GM19035 (cell line): ENCODE measurements around the gene KCNJ15.

Source experiments
- ATAC-seq: cut with Tn5 transposase; IDR thresholded peaks from one replicate; pipeline ENCODE4 v1.9.1; 2021; ENCODE audit not compliant: unreplicated experiment

Gene KCNJ15

GRCh38 chr21:38297194-38297631 is 40.4 kb downstream of the KCNJ15 start:
- no peak for ATAC-seq

DNA sequence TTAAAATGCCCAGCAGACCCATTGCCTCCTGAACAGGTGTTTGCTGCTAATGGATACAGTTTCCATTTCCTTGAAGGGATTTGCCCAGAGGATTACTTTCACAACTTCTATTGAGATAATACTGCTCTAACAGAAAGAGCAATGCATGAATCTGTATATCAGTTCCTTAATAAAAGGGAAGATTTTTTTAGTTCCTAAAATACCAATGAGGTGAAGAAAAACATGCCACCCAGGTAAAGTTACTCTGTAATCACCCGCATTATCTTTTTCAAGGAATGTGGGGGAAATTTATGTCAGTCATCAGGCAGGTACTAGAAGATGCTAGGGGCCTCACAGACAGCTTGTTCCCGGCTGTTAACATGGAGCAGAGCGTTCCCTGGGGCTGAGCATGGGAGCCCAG is 41.1 kb downstream of the KCNJ15 start:
- no peak for ATAC-seq

DNA sequence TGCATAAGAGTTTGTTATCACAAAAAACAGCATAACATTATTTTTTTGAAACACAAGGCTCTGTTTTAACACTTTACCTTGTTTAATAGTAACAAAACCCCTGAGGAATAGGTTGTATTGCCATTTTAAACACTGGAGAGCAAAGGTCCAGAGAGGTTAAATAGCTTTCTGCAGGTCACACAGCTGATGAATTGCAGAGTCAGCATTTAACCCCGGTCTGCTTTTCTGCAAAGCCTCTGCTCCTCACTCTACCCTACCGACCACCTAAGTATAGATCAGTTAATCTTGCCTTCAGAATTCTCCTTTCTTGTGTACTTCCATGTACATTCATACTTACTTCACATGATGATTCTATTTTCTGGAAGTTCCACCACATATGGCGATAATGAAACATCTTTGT is 42.0 kb downstream of the KCNJ15 start:
- no peak for ATAC-seq

DNA sequence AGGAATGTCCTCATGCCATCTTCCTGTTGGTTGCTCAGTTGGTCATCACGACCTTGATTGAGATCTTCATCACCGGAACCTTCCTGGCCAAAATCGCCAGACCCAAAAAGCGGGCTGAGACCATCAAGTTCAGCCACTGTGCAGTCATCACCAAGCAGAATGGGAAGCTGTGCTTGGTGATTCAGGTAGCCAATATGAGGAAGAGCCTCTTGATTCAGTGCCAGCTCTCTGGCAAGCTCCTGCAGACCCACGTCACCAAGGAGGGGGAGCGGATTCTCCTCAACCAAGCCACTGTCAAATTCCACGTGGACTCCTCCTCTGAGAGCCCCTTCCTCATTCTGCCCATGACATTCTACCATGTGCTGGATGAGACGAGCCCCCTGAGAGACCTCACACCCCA is 42.9 kb downstream of the KCNJ15 start:
- no peak for ATAC-seq

DNA sequence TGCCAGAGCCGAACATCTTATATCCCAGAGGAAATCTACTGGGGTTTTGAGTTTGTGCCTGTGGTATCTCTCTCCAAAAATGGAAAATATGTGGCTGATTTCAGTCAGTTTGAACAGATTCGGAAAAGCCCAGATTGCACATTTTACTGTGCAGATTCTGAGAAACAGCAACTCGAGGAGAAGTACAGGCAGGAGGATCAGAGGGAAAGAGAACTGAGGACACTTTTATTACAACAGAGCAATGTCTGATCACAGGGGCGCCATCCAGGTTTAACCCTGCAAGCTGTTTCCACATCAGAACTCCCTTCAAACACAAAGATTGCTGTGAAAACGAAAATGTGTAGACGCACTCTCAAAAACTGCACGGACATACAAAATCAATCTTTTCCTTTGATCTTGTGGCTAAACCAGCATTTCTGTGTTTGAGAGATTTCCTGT is 43.4 kb downstream of the KCNJ15 start:
- no peak for ATAC-seq

GRCh38 chr21:38301321-38302214 is 44.8 kb downstream of the KCNJ15 start:
- no peak for ATAC-seq

DNA sequence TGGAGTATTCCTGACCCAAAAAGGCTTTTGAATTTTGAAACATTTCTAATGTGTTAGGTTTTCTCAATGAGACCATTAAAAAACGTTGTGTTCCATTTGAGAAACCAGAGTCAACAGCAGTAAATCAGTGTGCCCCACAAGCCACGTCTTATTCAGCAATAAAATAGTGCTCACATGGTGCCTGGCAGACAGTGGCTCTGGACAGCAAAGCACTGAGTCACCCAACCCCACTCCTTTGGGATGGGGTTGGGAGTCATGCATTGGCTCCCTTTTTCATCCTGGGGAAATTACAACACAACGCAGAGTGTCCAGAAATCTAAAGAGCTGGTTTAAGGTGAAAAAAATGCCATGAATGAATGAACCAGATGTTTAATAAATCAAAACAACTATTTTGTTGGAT is 46.5 kb downstream of the KCNJ15 start:
- ATAC-seq, result no peak

- no peak for ATAC-seq
Observed at GRCh38 chr21:38306433-38307141, 49.8 kb downstream of the KCNJ15 start.

GRCh38 chr21:38307771-38308531 is 51.2 kb downstream of the KCNJ15 start:
- no peak for ATAC-seq

GRCh38 chr21:38308532-38309119 is 51.8 kb downstream of the KCNJ15 start:
- ATAC-seq, result no peak

GRCh38 chr21:38310646-38311485 is 54.1 kb downstream of the KCNJ15 start:
- no peak for ATAC-seq

- ATAC-seq, result no peak
Observed at GRCh38 chr21:38311765-38312164, 55.0 kb downstream of the KCNJ15 start.

DNA sequence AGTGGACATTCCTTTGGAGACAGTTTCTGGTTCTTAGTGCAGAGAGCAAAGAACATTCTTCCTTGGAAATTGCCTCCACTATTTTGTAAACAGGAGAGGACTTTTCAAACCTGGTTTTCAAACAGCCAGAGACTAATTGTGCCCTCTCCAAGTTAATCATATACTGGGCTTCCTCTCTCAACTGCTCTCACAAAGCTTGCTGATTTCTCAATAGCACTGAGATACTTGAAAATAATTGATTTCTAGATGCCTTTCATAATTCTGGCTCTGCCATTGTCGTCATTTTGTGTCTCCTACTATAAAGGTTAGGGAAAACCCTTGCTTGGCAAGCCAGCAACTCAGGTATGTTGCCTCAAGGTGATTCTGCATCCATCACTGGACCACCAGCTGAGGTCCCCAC is 56.0 kb downstream of the KCNJ15 start:
- no peak for ATAC-seq

DNA sequence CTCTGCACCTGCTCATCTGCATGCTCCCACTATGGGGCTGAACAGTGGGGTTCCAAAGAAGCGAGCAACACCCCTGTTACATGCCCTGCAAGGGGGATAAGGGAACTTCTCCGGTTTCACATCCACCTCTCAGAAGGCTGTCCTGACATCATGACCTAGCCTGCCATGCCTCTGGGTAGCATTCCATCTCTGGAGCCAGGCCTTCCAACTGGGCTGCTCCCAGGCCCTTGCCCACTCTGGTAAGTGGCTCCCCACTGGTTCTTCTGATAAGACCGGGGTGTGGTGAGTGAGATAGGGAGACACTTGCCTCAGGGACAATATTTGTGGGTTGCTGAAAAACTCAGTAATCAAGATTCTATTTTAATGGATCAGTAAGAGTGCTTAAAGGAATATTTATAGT is 57.8 kb downstream of the KCNJ15 start:
- no peak for ATAC-seq

DNA sequence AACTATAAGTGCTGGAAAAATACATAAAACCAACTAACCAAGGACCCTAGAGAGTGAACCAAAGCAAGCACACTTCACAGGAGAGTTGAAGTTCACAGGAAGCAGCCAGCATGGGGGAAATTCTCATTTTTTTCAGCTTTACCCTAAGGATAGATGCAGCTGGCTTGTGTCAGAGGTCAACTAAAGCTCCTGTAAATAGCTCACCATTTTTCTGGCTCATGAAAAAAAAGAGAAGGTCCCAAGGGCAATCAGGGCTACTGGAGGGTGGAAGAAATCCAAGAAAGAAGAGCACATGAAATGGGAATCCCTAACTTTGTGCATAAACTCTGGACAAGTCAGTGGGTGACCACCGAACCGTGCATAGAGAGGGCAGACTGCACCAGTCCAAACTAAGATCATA is 58.3 kb downstream of the KCNJ15 start:
- no peak for ATAC-seq

DNA sequence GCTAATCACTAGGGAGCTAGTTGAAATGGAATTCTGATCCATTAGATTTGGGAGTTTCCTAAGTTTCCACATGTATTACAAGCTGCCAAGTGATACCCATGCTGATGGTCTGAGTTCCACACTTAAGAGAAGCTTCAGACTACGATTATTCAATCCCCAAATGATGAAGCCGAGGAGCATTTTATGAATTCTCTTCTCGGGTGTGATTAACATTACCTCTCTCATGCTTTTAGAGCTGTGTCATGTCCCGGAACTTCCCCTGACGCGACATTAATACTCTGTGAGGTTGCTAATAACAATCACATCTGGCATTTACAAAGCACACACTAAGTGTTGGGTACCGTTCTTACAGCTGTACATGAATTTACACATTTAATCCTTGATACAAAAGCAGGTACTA is 63.0 kb downstream of the KCNJ15 start:
- no peak for ATAC-seq

DNA sequence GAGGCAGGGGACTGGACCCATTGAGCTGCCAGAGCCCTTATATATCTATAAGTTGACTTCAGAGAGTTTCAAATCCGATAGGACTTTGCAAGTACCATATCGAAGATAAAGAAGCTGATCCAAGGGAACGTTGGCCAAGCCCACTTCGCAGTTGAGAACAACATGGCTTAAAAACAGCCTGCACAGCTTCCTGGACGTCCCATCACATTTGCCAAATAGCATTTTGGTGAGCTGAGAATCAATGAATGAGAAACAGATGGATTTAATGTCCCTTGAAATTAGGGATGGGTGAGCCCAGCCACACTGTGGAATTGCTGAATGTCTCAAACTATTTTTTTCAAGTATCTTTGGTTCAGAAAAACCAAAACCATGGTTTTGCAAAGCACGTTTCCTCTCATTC is 64.8 kb downstream of the KCNJ15 start:
- ATAC-seq, result no peak

DNA sequence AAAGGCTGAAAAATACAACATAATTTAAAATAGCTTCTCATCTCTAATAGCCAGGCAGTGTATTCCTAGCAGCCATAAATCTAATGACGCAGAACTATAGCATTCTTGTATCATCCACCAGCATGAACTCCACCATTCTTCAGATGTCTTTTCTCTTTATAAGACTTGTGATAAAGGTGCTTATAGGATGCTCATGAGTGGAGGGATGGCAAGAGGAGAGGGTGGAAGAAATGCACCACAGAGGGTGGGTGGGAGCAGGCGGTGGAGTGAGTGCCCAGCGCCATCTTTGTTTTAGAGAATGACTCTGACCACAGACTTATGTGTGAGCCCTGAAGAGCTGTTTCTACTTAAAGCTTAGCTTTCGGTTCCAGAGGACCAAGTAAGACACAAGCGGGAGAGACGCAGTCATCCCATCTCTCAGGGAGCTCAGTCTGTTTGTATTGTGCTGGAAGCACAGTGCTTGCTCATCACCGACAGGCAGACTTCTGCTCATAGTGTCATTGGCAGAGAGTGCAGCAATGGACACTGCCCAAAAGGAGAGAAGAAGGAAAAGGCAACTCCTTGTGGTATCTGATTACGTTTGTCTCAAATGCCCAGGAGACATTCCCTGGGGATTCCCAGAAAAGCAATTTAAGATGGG is 65.6 kb downstream of the KCNJ15 start:
- ATAC-seq, result no peak

GRCh38 chr21:38323721-38324531 is 67.1 kb downstream of the KCNJ15 start:
- no peak for ATAC-seq
